GM18526 (cell line): ENCODE measurements around the gene CTSL.

Source experiments
- POLR2A ChIP-seq: IDR thresholded peaks from 3 replicates; pipeline ENCODE4 v1.6.1; 2011; ENCODE audit not compliant: insufficient read length; ENCODE audit errors: extremely low read depth

The CTSL gene

DNA sequence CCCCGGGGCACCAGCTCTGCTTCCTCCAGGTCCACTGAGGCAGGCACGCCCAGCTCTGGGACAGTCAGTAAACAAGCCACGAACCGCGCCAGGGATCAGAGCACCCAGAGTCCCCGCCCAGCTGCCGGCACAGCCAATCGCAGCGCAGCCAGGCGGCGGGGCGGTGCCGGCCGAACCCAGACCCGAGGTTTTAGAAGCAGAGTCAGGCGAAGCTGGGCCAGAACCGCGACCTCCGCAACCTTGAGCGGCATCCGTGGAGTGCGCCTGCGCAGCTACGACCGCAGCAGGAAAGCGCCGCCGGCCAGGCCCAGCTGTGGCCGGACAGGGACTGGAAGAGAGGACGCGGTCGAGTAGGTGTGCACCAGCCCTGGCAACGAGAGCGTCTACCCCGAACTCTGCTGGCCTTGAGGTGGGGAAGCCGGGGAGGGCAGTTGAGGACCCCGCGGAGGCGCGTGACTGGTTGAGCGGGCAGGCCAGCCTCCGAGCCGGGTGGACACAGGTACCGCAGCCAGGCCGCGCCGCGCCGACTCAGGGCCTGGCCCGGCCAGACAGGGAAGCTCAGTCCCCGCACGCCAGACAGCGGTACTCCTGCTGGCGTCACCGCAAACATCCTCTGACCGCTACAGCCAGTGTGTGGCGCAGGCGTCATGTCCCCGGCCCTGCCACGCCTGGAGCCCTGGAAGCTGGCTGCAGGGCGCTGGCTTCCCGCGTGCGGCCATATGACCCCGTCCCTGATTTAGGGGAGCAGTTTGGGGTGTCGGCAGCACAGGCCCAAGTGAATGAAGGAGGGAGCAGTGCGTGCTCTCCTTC, at the start of gene CTSL:
Gene CTSL, plus strand, starts transcription at position 220 of the 810 bp plus-strand sequence. CDS start 1,485 bp downstream, outside the sequence.
- TF ChIP-seq POLR2A = no peak

DNA sequence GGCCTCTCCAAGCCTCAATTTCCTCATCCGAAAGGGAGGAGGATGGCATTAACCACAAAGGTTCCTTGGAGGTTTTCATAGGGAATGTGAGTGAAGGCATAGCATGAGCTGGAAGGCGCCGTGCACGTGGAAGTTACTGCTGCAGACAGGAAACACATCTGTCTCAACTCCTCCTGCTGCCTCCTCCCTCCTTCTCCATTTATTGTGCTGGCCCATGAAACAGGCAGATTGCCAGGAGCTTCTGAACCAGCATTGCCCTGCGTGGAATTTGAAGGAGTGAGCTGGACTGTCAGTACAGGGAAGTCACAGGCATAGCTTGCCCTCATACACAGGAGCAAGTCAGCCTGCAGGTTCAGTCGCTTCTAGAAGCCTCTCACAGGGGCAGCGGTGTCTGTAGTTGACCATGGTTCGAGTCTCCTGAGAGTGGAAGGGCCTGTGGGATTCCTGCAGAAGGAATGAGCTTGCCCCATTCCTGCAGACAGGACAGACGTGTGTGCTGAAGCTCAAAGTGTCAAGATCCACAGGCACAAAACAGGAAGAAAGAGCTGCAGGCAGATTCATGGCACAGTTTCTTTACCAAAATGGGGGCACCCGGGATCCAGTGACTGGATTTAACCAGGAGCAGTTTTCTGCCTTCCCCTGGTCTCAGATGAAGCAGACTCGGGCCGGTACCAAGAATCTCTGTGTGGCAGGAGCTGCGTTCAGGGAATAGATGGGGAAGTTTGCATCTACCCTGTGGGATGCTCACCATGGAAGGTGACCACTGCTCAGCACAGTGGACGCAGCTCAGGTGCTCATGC, 48.7 kb upstream of the CTSL start:
- no peak for TF ChIP-seq POLR2A

- TF ChIP-seq POLR2A = no peak
These were observed 47.9 kb upstream of the CTSL start for GRCh38 chr9:87677776-87678587.

DNA sequence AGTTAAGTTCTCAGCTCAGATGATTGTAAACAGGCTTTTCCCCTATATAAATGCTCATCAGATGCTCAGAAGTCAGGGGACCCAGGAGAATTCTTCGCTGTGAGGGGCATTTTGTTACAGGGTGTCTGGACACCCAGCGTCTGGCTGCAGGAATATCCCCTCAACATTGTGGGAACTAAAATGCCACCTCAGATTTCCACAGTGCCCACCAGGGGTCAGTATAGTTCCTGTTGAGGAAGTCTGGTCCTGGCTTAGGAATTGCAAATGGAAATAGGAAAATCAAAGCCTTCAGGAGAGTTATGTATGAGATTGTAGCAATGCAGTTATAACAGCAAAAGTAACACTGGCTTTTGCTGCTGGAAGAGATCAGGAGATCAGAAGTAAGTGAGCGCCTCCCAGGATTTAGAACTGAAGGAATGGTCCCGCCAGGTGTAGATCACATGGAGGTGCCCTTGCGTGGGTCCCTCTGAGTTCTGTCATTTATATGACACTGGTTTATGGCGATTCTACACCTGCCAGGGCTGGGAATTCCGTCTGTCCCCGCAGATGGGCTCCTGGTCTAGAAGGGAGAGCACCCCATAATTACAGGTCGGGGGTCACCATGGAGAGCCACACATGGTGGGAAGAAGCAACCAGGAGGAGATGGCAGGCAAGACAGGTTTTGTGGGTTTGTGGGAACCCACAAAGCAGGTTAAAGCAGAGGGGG, 47.1 kb upstream of the CTSL start:
- TF ChIP-seq POLR2A = no peak

DNA sequence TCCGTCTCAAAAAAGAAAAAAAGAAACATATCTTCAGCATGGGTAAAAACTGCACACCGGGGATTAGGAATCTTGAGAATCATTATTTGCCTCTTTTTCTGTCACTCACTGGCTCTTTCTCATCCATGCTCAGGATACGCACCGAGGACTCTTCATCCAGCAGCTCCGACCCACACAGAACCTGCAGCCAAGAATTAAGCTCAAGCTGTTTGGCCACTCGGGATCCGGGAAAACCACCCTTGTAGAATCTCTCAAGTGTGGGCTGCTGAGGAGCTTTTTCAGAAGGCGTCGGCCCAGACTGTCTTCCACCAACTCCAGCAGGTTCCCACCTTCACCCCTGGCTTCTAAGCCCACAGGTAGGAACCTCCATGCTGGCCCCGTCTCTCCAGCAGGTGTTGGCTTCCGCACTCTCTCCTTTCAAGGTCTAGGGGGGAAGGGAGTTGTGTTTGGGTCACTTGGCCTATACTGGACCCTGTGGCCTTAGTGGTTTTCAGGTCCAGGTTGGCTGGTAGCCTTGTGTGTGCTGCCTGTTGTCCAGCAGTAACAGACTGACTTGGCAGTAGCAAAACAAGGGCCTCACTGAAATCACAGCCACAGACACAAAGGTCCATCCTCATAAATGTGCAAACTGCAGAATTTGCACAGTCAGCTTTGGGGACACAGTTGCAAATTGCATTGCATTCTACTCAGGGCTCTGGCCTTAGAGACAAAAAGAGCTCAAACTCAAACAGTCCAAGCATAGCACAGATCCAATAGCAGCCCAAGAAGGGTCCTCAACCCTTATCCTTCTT, 44.5 kb upstream of the CTSL start:
- no peak for TF ChIP-seq POLR2A

GRCh38 chr9:87682085-87682484, 43.8 kb upstream of the CTSL start:
- no peak for TF ChIP-seq POLR2A

DNA sequence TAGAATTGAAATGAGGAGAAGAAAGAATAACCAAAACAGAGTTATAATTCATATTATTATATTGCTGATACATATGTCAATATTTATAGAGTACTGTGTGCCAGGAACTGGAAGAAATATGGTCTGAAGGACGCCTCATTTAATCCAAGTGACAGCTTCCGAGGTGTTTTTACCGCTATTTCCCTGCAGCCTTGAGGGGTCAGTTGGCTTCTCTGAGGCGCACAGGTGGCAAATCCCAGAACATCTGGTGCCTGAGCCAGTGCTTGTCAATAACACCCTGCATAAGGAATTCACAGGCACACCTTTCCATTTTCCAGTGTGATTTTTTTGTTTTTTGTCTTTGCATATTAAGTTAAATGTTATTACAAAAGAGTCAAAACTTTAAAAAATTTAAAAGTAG, 43.3 kb upstream of the CTSL start:
- no peak for TF ChIP-seq POLR2A

GRCh38 chr9:87683751-87684626, 41.9 kb upstream of the CTSL start:
- no peak for TF ChIP-seq POLR2A

DNA sequence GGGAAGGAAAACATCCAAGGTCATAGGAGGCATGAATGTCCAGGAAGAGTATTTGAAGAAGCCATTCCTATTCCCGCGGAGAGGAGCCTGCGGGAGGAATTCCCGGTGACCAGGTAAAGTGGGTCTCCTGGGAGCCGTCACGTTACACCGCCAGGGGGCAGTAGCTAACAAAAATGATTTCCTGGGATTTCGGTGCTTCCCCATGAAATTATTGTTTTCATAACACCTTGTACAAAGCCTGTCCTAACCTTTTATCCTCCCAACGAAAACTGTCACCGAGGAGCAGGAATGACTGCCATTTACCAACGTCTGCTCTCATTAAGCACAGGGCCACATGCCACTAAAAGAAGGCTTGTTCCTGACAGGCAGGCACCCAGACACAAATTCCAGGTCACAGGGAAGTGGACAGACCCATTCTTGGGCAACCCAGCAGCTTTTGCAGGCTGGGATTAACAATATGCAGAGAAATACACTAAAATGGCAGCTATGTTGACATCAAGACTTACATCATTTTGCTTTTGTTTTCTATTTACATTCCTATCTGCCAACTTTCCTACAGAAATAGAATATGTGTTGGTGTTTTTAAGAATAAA, 41.2 kb upstream of the CTSL start:
- TF ChIP-seq POLR2A = no peak

- no peak for TF ChIP-seq POLR2A
These were observed 40.5 kb upstream of the CTSL start for GRCh38 chr9:87685441-87685840.

DNA sequence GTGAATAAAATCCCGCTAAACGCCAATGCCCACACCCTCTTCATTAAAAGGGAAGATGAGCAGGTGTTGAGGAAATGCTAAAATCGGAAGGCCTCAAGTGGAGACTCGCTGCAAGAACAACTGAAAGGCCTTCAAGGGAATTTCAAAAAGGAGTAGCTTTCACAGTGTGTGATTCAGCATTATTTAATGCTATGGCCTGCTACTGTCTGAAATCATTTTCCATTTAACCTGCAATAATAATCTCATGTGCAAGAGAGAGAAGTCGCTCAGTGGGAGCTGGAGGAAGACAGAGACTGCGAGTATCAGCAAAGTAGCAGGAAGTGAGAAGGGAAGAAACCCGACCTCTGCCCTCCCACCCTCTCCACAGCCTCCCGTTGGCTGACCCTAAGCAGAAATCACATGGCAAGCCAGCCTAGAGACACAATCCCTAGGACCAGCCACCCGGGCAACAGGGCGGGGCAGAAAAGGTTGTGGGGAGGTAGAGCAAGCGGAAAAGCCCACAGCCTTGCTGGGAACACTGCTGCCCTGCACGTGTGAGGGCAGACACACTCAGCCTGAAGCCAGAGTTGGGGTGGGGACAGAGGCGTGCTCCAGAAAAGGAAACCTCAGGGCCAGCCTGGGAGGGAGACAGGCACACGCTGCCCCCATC, 39.9 kb upstream of the CTSL start:
- TF ChIP-seq POLR2A = no peak

DNA sequence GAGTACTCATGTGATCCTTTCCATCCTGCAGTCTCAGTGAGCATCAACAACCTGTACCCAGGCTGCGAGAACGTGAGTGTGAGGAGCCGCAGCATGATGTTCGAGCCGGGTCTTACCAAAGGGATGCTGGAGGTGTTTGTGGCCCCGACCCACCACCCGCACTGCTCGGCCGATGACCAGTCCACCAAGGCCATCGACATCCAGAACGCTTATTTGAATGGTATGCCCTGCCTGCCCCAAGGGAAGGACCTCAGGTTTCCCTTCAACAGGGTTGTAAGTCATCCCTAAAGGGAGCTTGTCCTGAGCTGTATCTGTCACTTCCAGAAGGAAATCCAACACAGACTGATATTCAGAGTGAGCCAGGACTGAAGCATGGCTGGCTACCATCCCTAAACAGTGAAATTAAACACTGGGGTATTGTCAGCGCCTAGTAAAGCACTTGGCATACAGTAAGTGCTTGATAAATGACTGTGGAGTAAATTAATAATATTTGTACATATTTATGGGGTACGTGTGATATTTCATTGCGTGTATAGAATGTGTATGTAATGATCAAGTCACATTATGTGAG, 39.3 kb upstream of the CTSL start:
- TF ChIP-seq POLR2A = no peak
